ENCODE data around the gene LGALS7.
"Not testable (repeated sequence)": the region's sequence is repeated elsewhere in the genome, so short reads cannot be mapped to it uniquely, and the experiment has no call there.

Gene LGALS7

GRCh38 chr19:38797781-38798180 lies 24.5 kb upstream of the LGALS7 start:
- DNase-seq, result not testable (repeated sequence)

GRCh38 chr19:38796154-38796553 lies 22.8 kb upstream of the LGALS7 start:
- DNase-seq, result no peak

DNA sequence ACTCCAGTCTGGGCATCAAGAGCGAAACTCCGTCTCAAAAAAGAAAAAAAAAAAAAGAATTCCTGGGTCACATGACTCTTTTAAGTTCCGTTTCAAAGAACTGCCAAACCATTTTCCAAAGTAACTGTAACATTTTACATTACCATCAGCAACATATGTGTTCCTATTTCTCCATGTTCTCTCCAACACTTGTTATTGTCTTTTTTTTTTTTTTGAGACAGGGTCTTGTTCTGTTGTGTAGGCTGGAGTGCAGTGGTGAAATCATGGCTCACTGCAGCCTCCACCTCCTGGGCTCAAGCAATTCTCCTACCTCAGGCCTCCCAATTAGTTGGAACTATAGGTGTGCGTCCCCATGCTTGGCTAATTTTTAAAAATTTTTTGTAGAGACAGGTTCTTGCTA lies 22.2 kb upstream of the LGALS7 start:
- DNase-seq, result no peak

DNA sequence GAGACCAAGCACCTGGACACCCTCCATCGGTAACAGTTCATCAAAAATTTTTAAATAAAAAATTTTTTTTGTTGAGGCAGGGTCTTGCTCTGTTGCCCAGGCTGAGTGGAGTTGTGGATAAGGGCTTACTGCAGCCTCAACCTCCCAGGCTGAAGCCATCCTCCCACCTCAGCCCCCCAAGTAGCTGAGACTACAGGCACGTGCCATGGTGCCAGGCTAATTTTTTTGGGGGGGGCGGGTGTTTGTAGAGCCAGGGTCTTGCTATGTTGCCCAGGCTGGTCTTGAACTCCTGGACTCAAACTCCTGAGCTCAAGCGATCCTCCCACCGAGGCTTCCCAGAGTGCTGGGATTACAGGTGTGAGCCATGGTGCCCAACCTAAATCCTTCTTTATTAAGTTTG lies 20.4 kb upstream of the LGALS7 start:
- no peak for DNase-seq

DNA sequence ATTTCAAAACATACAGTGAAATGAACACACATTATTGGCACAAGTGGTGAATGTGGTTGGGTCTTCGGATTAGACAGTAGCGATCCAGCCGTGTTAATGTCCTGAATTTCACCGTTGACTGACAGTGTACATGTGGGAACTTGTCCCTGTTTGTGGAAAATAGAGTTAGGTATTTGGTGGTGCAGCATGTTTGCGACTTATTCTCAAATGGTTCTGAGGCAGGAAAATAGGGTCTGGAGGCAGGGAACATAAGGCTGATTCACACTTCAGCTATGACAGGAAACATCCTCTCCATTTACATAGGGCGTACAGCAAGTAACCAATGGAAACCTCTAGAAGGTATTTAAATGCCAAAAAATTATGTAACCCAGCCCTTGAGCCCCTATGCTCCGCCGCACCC lies 19.9 kb upstream of the LGALS7 start:
- DNase-seq, result no peak

GRCh38 chr19:38792250-38793111 lies 19.2 kb upstream of the LGALS7 start:
- peak; percentile 66 for DNase-seq

DNA sequence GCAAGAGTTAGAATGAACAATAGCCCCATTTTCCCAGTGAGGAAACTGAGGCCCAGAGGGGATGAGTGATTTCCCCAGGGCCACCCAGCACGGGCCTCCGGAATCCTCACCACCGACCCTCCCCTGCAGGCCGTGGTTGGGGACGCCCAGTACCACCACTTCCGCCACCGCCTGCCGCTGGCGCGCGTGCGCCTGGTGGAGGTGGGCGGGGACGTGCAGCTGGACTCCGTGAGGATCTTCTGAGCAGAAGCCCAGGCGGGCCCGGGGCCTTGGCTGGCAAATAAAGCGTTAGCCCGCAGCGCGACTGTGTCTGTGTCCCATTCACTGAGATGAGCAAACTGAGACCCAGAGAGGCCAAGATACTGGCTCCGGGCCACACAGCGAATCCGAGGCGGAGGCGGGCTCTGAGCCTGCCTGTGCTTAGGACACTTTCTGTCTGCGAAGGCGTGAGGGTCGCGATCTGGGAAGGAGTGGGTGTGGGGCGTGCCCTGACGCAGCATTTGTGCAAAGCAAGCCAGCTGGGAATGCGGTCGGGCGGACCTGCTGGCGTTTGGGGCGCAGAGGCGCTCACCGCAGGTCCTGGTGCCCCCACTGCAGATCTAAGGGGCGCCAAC lies 18.2 kb upstream of the LGALS7 start:
- DNase-seq, result not testable (repeated sequence)

DNA sequence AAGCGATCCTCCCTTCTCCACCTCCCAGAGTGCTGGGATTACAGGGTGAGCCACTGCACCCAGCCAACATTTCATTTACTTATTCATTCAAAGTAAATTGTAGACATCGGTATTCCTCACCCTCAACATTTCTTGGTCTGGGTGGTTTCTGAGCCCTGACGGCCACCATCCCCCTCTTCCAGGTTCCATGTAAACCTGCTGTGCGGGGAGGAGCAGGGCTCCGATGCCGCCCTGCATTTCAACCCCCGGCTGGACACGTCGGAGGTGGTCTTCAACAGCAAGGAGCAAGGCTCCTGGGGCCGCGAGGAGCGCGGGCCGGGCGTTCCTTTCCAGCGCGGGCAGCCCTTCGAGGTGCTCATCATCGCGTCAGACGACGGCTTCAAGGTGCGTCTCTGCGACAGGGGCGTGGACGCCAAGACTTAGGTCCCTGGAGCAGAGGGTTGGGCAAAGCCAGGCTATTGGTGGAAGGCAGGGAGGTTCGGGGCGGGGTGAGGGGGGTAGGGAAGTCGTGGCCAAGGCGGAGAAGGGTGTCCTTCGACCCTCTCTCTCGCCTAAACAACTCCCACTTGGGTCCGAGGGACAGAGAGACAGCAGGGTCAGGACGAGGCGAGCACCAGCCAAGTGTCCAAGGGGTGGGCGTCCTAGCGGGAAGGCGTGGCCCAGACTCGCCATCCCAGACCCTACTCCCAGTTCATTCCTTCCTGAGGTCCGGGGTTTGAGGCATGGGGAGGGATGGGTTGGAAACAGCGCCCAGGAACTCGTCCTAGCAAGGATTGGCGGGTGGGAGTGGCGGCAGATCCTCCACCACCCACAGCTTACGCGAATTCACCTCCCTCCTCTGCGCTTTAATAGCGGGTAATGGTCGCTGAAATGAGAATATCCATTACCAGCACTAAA lies 17.4 kb upstream of the LGALS7 start:
- not testable (repeated sequence) for DNase-seq

- no peak for DNase-seq
Measured at GRCh38 chr19:38788478-38789243, 15.3 kb upstream of the LGALS7 start, which contains the start of gene LGALS7B. Gene LGALS7B, plus strand, starts transcription at chr19:38789200. Its CDS starts 27 bp downstream, at chr19:38789227.

- DNase-seq, result no peak
Measured at GRCh38 chr19:38786572-38787265, 13.4 kb upstream of the LGALS7 start.

DNA sequence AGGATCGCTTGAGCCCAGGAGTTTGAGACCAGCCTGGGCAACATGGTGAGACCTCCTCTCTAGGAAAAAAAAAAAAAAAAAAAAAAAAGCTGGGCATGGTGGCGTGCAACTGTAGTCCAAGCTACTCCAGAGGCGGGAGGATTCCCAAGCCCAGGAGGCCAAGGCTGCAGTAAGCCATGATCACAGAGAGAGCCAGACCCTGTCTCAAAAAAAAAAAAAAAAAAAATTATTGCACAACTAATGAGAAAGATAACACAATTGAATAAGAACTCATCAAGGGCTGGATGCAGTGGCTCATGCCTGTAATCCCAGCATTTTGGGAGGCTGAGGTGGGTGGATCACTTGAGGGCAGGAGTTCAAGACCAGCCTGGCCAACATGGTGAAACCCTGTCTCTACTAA lies 12.7 kb upstream of the LGALS7 start:
- not testable (repeated sequence) for DNase-seq

- DNase-seq, result no peak
Measured at GRCh38 chr19:38785187-38785699, 11.9 kb upstream of the LGALS7 start.

- DNase-seq, result no peak
Measured at GRCh38 chr19:38784224-38784623, 10.9 kb upstream of the LGALS7 start.

GRCh38 chr19:38782212-38782611 lies 8.9 kb upstream of the LGALS7 start:
- DNase-seq, result not testable (repeated sequence)

- DNase-seq, result no peak
Measured at GRCh38 chr19:38781058-38781457, 7.7 kb upstream of the LGALS7 start.

- no peak for DNase-seq
Measured at GRCh38 chr19:38780443-38780842, 7.1 kb upstream of the LGALS7 start.

DNA sequence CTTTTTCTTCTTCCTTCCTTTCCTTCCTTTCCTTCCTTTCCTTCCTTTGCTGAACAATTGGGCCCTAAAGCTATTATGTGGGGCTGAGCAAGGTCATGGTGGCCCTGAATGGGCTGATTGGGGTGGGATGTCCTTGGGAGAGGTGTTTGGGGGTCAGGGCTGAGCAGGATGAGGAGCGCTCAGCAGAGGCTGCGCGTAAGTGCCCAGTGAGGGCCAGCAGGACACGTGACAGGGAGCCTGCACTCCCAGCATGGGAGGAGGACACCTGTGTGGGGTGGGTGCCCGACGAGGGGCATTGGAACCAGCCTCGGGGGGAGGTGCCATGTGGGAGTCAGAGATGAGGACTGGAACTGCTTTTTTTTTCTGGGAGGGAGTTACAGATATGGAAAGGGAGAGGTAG lies 5.4 kb upstream of the LGALS7 start:
- DNase-seq, result no peak

GRCh38 chr19:38774181-38774950 lies 1.0 kb upstream of the LGALS7 start:
- no peak for DNase-seq

- DNase-seq, result not testable (repeated sequence)
Measured at GRCh38 chr19:38771569-38771968, 1.7 kb downstream of the LGALS7 start.

DNA sequence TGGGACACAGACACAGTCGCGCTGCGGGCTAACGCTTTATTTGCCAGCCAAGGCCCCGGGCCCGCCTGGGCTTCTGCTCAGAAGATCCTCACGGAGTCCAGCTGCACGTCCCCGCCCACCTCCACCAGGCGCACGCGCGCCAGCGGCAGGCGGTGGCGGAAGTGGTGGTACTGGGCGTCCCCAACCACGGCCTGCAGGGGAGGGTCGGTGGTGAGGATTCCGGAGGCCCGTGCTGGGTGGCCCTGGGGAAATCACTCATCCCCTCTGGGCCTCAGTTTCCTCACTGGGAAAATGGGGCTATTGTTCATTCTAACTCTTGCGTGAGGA lies 2.4 kb downstream of the LGALS7 start:
- DNase-seq, result not testable (repeated sequence)

Measured in right hindlimb (tissue), 1 donor.